Glutamatergic neuron (in vitro differentiated cells): ENCODE results near the gene FAM53A. TPM values are rescaled to one million over a fixed set of nuclear protein-coding genes. Genes with fewer than 3 reads are reported as not detected.
A peak's percentile ranks its signal among the peaks of the same experiment; 100 is the strongest.

Experiments used
- DNase-seq: peaks from one replicate; pipeline ENCODE4 v3.0.0; 2022
- H3K27ac Mint-ChIP-seq: one replicate; pipeline ENCODE4 v1.8.0; 2020; ENCODE audit warnings: mild to moderate bottlenecking, mixed read lengths, inconsistent platforms; ENCODE audit not compliant: unreplicated experiment
- H3K27me3 Mint-ChIP-seq: one replicate; pipeline ENCODE4 v1.8.0; 2020; ENCODE audit warnings: mild to moderate bottlenecking, moderate library complexity, mixed read lengths, inconsistent platforms; ENCODE audit not compliant: unreplicated experiment
- H3K36me3 Mint-ChIP-seq: one replicate; pipeline ENCODE4 v1.8.0; 2020; ENCODE audit warnings: mild to moderate bottlenecking, mixed read lengths, inconsistent platforms; ENCODE audit not compliant: unreplicated experiment
- H3K4me1 Mint-ChIP-seq: one replicate; pipeline ENCODE4 v1.8.0; 2020; ENCODE audit warnings: mild to moderate bottlenecking, low read depth, mixed read lengths, inconsistent platforms; ENCODE audit not compliant: unreplicated experiment
- H3K4me3 Mint-ChIP-seq: one replicate; pipeline ENCODE4 v1.8.0; 2020; ENCODE audit warnings: mild to moderate bottlenecking, mixed read lengths, inconsistent platforms; ENCODE audit not compliant: unreplicated experiment
- H3K9me3 Mint-ChIP-seq: one replicate; pipeline ENCODE4 v1.8.0; 2020; ENCODE audit warnings: mild to moderate bottlenecking, moderate library complexity, mixed read lengths, inconsistent platforms; ENCODE audit not compliant: unreplicated experiment
- CTCF ChIP-seq: fragments of 200-600 bp; sonication (generic); IDR thresholded peaks from one replicate; pipeline ENCODE4 v1.5.0; 2021; ENCODE audit not compliant: partially characterized antibody, unreplicated experiment
- total RNA-seq: library from RNA; stranded (reverse); fragmentation: NEBNext Ultra II Directional; extraction: Animal tissue kit (Norgen Biotek cat#: 25700); gene quantifications from one replicate; pipeline ENCODE4 v1.2.1, GENCODE V29; 2021; ENCODE audit not compliant: unreplicated experiment

FAM53A gene
- total RNA-seq, 1 donor from 2014 or later: 1.1 TPM

DNA sequence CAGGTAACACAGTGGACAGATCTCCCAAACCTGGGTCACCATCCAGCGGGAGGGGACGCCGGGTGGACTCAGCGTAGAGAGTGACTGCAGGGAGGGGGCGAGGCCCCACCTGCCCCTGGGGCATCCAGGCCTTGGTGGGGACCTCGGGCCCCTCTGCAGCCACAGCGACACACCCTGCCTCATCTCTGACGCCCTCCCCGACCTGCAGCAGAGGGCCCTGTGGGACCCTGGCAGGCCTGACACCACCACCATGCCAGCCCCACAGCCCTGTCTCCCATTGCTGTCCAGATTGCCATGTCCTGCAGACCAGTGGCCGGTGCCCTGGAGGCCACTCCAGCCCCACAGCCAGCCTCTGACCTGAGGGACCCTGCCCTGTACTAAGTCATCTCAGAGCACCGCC lies 45.2 kb downstream of the FAM53A start:
- Mint-ChIP-seq H3K27ac (no peak overlapping the region), H3K4me1 (no peaks in the 10 kb centered on the region), H3K27me3 (peaks cover 7% of the 10 kb centered on the region), H3K36me3 (peaks cover 11% of the 10 kb centered on the region), H3K4me3 (no peak overlapping the region), H3K9me3 (peaks cover 2% of the 10 kb centered on the region)
- DNase-seq: no peak
- no peak for TF ChIP-seq CTCF

- H3K4me3 Mint-ChIP-seq: no peak overlapping the region
- no peak overlapping the region for H3K27ac Mint-ChIP-seq
- peaks cover 7% of the 10 kb centered on the region for H3K27me3 Mint-ChIP-seq
- DNase-seq: no peak
- H3K36me3 Mint-ChIP-seq: peaks cover 11% of the 10 kb centered on the region
- no peaks in the 10 kb centered on the region for H3K4me1 Mint-ChIP-seq
- TF ChIP-seq CTCF: no peak
- H3K9me3 Mint-ChIP-seq: peaks cover 2% of the 10 kb centered on the region
These were observed 45.9 kb downstream of the FAM53A start for GRCh38 chr4:1638272-1638598.

GRCh38 chr4:1637580-1638271 lies 46.4 kb downstream of the FAM53A start:
- no peak for DNase-seq
- Mint-ChIP-seq H3K4me1 (no peaks in the 10 kb centered on the region), H3K9me3 (peaks cover 2% of the 10 kb centered on the region), H3K36me3 (peaks cover 11% of the 10 kb centered on the region), H3K4me3 (no peak overlapping the region), H3K27ac (no peak overlapping the region), H3K27me3 (peaks cover 7% of the 10 kb centered on the region)
- no peak for TF ChIP-seq CTCF

DNA sequence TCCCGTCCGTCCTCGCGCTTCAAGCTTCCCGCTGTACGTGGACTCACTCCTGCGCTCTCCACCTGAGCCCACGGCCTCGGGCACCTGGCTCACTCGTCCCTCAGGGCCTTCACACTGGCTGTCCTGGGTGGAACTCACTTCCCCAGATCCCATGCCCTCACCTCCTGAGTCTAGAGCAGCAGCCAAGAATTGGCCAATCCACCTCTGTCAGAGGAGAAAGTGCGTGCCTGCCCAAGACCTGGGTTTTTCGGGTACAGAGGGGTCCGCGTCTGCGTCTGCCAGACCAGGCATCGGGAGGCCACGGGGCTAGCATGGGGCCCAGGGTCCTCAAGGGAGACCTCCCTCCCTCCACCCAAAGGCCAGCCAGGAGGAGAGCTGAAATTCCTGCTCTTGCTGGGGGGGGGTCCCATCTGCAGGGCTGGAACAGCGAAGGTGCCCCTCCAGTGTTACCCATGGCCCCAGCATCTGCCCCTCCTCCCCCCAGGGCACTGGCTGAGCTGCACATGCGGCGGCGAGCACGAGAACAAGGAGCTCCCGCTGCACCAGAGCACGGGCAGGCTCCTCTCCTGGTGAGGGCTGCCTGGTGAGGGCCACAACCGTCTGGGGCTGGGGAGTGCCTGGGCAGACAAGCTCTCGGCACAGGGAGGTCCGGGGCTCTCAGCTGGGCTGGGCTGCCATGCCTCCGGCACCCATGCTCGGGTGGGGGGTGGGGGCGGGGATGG lies 47.5 kb downstream of the FAM53A start:
- peaks cover 7% of the 10 kb centered on the region for H3K27me3 Mint-ChIP-seq
- H3K27ac Mint-ChIP-seq: peak overlapping the region; percentile 33

More for the DNA sequence above, 47.5 kb downstream of the FAM53A start:
- peaks cover 2% of the 10 kb centered on the region for H3K9me3 Mint-ChIP-seq
- H3K4me1 Mint-ChIP-seq: no peaks in the 10 kb centered on the region
- no peak for DNase-seq
- no peak for TF ChIP-seq CTCF
- no peak overlapping the region for H3K4me3 Mint-ChIP-seq
- H3K36me3 Mint-ChIP-seq: peaks cover 11% of the 10 kb centered on the region
